ENCODE results near the gene LGALSL. TPM values are rescaled to one million over a fixed set of nuclear protein-coding genes. Genes with fewer than 3 reads are reported as not detected.

Gene LGALSL
- total and polyA plus RNA-seq, 2 of the 13 experiments (the other 11 are each of a cell fraction or from before 2014, with no cell fraction given): 15.4 to 20.0 TPM

- in situ Hi-C loops (cut with HindIII; ENCODE audit: extremely low pct_ligation_motif_present, low pct_unique_long_range_greater_than_20kb) (no loop called here), intact Hi-C loops (cut with micrococcal nuclease; ENCODE audit: unreplicated experiment) (no loop called here)
- ATAC-seq (peak; percentile 42; the same call in 1 of the 3 replicates), FAIRE-seq (no peak), DNase-seq (ENCODE audit: low spot score) (no peak)
- no TSS peak for BruUV-seq (replicated peaks)
- Histone ChIP-seq H3K36me3 (replicated peaks in 1 of 2; ENCODE audit: control insufficient read depth in 1 of 2, insufficient read depth in 2 of 2, low read length in 2 of 2) (no peaks in the 10 kb centered on the region), H3K9me3 (ENCODE audit: low read length) (no peaks in the 10 kb centered on the region), H3K9ac (ENCODE audit: insufficient read depth, low read depth, low read length) (no peak overlapping the region), H3K4me3 (replicated peaks in 1 of 3; ENCODE audit: insufficient read depth in 1 of 3, low read depth in 2 of 3, low read length in 3 of 3) (no peak overlapping the region), H4K20me1 (ENCODE audit: insufficient read depth, low read length) (no peaks in the 10 kb centered on the region), H3K79me2 (ENCODE audit: insufficient read depth, low read length) (no peaks in the 10 kb centered on the region), H3K27ac (ENCODE audit: extremely low read length, insufficient read depth, low read length) (no peak overlapping the region), H3K27me3 (ENCODE audit: control insufficient read depth in 1 of 2, insufficient read depth in 2 of 2, low read length in 2 of 2) (peaks cover 2 to 19% of the 10 kb centered on the region in 2 experiments; a peak in 2 of 5 replicates), H2AFZ (ENCODE audit: low read length) (no peak overlapping the region), H3K4me1 (ENCODE audit: insufficient read depth, low read length) (0 out of 2 replicates have a peak, but pooled peaks cover 5% of the 10 kb centered on the region), H3K4me2 (ENCODE audit: low read depth, low read length) (no peak overlapping the region; the same call in 1 of the 2 replicates)
- ChIA-PET POLR2A (no interaction called here), CTCF (ENCODE audit: low intra/inter-chr PET ratio, low total read pairs) (no interaction called here)
- WGBS (ENCODE audit: low lambda C conversion rate): 46% methylated on average over 16 of the region's 16 CpGs
- TF ChIP-seq ZNF878 (CRISPR knock-in tag; IDR thresholded peaks at IDR 0.05): no peak
- no peak for TF ChIP-seq NRL (CRISPR knock-in tag; IDR thresholded peaks at IDR 0.05; ENCODE audit: borderline replicate concordance)
- TF ChIP-seq ZHX2 (IDR thresholded peaks at IDR 0.05; ENCODE audit: low read depth): no peak
- no peak for TF ChIP-seq ZHX2 (CRISPR knock-in tag; IDR thresholded peaks at IDR 0.05; ENCODE audit: borderline replicate concordance)
- no peak for TF ChIP-seq ZNF879 (CRISPR knock-in tag; IDR thresholded peaks at IDR 0.05)
- no peak for TF ChIP-seq ZSCAN12 (CRISPR knock-in tag; IDR thresholded peaks at IDR 0.05)
- no peak for TF ChIP-seq GATAD1 (CRISPR knock-in tag; IDR thresholded peaks at IDR 0.05)
- no peak for TF ChIP-seq ZNF274 (CRISPR knock-in tag; IDR thresholded peaks at IDR 0.05)
- no peak for TF ChIP-seq THAP7 (CRISPR knock-in tag; IDR thresholded peaks at IDR 0.05)
- TF ChIP-seq TBL1XR1 (IDR thresholded peaks at IDR 0.05; ENCODE audit: borderline replicate concordance, low read length, partially characterized antibody): no peak
- TF ChIP-seq ZNF784 (CRISPR knock-in tag; IDR thresholded peaks at IDR 0.05; ENCODE audit: borderline replicate concordance): no peak
- no peak for TF ChIP-seq SRY (CRISPR knock-in tag; IDR thresholded peaks at IDR 0.05)
- TF ChIP-seq KLF15 (CRISPR knock-in tag; IDR thresholded peaks at IDR 0.05; ENCODE audit: borderline replicate concordance): no peak
- TF ChIP-seq ZNF317 (CRISPR knock-in tag; IDR thresholded peaks at IDR 0.05): no peak
- no peak for TF ChIP-seq ZNF546 (CRISPR knock-in tag; conservative IDR thresholded peaks at IDR 0.05)
These were observed 51.1 kb downstream of the LGALSL start for GRCh38 chr2:64504774-64505720.
